K562 treated with DMSO at 1 percent for 12 hours (cell line): ENCODE results near the gene DCANP1. TPM values are rescaled to one million over a fixed set of nuclear protein-coding genes. Genes with fewer than 3 reads are reported as not detected.

Experiments used
- total RNA-seq: library from RNA; unstranded; fragments of 300-600 nt; gene quantifications from 2 replicates; pipeline ENCODE4 v1.2.3, GENCODE V29; 2022; ENCODE audit not compliant: insufficient read depth

The DCANP1 gene
- total RNA-seq, result not detected in 2 replicates

GRCh38 chr5:135447298-135447929, at the start of gene DCANP1:
TSS of gene DCANP1 (minus strand) at chr5:135447348. CDS start at chr5:135447108, 240 bp downstream.

DNA sequence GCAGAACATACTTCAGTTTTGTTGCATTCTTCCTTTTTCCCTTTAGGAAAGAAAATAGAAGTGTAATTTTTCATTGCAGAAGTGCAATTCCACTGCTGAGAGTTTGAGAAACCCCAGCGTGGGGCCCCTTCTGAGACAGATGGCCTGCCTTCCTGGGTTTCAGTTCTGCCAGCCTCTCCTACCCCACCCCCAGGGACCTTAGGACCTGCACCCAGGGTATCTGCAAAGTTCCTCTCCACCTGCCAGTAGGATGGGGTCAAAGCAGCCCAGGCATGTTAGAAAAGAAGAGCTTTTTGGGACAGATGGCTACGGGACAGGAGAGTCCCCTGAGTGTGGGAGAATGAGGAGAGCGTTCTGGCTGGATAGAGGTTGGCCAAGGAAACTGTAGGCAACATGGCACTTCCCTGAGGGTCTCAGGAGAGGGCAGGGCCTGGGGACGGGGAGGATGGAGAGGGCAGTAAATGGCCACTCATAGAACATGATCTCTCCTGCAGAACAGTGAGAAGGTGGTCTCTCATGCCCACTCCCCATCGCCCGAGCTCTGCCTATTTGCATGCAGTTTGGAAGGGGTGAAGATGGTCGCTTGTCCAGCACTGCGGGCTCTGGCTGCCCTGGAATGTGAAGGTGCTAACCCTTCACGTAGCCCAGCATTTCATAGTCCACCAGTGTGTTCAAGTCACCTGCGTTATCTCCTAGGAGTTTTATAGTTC, 5.3 kb upstream of the DCANP1 start, which contains the start of gene TIFAB:
TIFAB (minus strand) TSS at position 31 of the 710 bp plus-strand sequence. CDS start 2,412 bp downstream, outside the sequence.

GRCh38 chr5:135398855-135399793, 48.0 kb downstream of the DCANP1 start, which contains the start of gene MACROH2A1:
TSS of gene MACROH2A1 (minus strand) at chr5:135399231. CDS start at chr5:135389093, 10,138 bp downstream.

Other genes starting within 250 kb of the DCANP1 start
- gene MACROH2A1, start 48.1 kb downstream of the DCANP1 start, total RNA-seq, result 128 and 177 TPM in 2 replicates
- not detected in 2 replicates for gene TIFAB, start 5.0 kb upstream of the DCANP1 start, total RNA-seq
- gene NEUROG1, start 88.6 kb upstream of the DCANP1 start, total RNA-seq, result not detected in 2 replicates
- gene CXCL14, start 131.6 kb upstream of the DCANP1 start, total RNA-seq, result not detected in 2 replicates